SIG-M5 (cell line): Measurements from ENCODE around the gene LSAMP.
"Not testable (repeated sequence)": the region's sequence is repeated elsewhere in the genome, so short reads cannot be mapped to it uniquely, and the experiment has no call there.

Experiments used
- DNase-seq: peaks from one replicate; lab custom pipeline; 2025; lab: John Stamatoyannopoulos, UW

The LSAMP gene

DNA sequence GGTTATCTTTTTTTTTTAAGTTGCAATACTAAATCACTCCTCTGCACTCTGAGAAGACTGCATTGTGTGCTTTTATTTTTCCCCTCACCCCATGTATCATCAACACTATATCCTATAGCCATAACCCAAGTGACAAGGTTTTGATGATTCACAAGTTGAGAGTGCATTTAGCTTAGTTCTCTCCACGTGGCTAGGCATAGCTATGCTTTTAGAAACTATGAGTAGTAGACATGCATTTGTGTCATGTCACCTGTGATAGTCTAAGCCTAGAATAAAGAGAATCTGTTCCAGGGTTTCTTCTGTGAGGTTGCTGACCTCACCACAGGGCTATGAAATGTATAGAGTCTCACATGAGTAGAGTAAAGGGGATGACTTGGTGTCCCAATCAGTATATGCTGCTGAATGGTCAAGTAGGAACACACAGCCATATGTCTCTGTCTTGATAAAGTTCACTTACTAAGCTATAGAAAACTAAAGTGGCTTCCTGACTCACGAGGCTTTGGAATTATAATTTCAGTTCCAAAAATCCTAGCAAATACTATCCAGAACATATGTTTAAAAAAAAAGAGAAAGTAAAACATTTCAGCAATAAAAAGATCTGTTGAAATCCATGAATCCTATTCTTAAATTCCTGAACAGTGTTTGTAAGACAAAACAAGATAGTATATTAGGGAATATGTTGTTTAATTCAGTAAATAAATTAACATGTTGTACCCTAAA, 206.3 kb downstream of the LSAMP start:
- no peak for DNase-seq

DNA sequence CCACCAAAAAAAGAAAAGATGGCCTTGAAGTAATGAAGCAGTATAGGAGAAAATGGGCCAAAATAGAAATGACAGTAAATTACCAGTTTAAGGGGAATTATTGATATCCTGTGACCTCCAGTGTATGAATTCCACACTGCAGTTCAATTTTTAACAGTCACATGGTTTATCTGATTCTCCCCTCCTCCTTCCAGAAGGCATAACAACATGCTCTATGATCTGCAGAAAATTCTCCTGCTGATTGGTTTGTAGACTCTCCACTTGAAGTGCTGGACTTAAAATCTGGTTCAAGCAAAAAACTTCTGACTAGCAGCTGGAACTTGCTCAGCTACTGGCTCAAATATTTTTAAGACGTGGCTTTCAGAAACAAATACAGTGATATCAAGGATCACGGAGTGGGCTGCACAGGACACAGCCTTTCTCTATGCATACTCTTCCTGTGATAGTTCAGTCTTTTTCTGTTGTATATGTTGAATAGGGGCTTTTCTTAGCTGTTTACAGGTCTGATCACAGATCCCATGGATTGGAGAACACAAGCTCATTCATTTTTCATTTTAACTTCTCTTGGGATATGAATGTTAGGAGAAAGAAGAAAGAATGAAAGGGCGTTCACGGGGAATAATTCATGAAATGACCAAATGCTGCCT, 211.5 kb downstream of the LSAMP start:
- no peak for DNase-seq

DNA sequence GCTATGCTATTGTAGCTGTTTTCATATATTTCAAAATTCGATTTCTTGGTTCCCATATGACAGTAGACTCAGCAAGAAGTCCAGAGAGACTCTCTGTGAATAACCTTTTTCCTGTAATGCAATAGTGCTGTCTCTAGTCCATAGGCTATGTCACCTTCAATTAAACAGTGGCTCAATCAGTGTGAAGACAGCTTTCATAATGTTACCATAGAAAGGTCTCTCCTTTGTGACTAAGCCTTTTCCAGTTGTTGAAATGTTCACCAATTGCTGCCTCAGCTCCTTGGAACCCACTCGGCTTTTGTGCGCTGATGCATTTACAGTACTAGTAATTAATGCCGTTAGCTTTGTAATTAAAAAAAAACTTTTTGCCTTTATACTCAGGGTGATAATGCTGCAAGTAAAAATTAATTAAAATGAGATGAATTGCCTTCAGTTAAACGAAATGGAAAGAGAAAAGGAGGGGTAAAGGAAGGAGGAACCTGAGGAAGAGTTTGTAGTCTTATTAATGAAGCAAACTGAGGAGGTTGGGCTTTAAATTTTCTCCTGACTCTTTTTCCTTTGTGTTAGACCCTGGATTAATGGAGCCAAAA, 214.8 kb downstream of the LSAMP start:
- no peak for DNase-seq

DNA sequence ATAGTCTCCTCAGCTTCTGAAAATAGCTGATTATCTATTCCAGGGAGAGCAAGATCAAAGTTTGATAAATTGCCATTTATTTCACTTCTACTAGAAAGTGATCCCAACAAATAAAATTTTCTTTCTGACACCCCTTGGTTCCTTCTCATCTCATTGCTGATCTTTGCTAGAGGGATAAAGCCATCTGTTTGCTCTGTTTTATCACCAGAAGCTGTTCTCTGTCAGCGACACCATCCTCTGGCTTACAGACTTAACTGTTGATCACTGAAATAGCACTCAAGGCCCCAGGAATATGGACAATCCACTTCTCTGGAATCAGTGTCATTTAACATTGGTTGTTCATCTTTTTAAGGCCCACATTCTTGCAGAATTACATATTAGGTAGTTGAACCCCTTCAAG, 219.0 kb downstream of the LSAMP start:
- DNase-seq = no peak

DNA sequence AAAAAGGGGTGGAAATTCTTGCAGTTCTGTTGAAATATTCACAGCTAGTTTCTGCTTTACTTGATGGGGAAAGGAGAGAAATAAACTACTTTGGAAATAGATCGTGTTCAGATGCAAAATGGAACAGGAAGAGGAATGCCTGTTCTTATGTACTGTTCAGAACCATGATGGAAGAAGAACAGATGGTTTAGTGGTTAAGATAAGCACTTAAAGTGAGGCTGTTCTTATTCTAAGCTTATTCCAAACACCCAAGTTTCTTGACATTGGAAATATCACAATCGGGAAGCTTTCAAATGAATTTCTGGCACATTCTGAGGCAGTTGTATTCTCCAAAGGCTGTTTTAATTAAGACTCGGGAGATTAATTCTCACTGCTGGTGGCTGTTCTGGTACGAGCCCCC, 228.5 kb downstream of the LSAMP start:
- no peak for DNase-seq

DNA sequence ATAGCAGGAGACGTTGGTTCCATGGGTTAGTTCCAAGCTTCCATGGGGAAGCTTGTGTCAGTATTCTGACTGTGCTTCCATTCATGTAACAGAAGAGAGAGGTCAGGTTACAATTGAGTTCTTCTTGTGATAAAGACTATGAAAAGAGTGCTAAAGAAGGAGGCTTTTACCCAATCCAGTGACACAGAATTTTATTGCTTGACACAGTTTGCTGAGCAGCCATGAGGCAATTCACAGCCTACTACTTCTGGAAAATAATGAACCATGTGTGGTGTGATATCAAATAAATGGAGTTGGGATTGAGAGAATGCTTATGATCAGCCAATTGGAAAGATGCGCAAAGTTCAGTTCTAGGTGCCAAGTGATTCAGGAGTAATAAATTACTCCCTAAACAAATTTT, 233.4 kb downstream of the LSAMP start:
- no peak for DNase-seq

DNA sequence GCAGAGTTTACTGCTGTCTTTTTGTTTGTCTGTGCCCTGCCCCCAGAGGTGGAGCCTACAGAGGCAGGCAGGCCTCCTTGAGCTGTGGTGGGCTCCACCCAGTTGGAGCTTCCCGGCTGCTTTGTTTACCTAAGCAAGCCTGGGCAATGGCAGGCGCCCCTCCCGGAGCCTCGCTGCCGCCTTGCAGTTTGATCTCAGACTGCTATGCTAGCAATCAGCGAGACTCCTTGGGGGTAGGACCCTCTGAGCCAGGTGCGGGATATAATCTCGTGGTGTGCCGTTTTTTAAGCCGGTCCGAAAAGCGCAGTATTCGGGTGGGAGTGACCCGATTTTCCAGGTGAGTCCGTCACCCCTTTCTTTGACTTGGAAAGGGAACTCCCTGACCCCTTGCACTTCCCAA, 236.5 kb downstream of the LSAMP start:
- DNase-seq = not testable (repeated sequence)

DNA sequence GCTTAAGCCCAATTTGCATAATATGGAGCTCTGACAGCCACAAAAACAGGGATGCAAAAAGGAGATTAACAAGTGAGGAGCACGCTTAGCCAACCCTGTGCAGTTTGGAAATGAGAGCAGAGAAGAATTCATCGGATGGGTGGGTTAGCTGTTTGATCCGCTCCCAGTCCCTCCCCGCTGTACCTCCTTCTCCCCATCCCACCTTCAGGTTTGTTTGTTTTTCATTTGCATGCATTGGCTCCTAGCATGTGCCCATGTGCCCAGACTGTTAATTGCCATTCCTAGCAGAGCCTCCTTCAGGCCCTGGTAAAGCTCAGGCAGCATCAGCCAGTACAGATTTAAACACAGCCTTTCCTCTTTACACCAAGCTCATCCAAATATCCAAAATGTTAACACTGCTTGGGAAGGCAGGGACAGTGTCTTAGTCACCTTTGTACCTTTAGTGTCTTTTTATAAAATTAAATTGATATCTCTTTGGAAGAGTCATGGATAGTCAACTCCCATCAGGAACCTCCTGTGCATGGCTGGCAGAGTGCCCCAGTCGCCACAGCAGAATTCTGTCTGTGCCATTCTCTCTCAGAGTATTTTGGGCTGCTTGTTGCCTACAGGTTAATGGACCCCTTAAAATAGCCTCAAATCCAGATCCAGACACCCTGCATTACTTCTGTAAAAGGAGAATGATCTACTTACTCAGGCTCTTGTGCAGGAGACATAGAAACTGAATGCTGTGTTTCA, 244.2 kb downstream of the LSAMP start:
- DNase-seq = no peak

DNA sequence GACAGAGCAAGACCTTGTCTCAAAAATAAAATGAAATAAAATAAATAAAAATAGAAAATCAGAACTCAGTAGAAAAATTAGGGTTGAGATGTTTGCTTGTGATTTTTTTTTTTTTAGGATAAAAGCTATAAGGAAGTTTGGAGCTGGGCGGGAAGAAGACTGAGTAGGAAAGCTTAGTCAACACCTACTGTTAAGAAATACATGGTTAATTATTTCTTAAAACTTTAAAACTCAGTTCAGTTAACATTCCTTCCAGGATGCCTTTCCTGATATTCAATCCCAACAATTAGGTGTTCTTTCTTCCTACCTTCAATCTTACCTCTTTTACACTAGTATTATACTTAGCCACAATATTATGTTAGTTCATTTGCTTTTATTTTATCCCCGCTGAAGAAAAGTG, 246.2 kb downstream of the LSAMP start:
- no peak for DNase-seq

DNA sequence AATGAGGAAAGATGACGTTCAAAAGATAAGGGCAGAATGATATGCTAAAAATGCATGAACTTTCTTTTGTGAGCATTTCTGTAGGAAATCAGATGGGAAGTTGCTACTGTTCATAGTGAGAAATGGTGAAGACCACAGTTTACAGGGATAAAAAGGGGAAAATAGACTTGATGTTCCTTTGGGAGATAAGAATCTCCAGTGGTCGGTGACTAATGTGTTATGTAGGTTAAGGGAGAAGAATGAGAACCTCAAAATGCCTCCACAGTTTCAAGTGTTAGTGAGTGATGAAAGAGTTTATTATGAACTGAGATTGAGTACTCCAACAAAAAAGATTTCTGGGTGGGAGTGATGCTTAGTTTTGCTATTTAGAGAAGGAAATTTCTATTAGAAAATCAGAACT, 247.2 kb downstream of the LSAMP start:
- DNase-seq = no peak

DNA sequence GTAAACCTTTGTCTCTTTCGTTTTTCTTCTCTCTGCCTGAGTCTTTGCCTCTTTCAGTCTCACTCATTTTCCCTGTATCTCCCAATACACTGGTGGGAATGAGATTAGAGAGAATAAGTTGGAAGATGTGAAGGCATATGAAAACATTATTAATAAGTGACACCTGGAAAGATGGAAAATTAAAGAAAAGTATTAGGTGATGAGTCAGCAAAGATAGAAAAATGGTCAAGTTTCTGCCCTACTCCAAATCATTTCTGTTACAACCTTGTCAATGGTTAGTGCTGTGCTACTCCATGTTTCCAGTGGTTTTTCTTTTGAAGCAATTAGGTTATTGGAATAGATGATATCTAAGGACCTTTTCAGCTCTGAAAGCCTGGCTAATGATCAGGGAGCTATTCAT, 252.8 kb downstream of the LSAMP start:
- no peak for DNase-seq

DNA sequence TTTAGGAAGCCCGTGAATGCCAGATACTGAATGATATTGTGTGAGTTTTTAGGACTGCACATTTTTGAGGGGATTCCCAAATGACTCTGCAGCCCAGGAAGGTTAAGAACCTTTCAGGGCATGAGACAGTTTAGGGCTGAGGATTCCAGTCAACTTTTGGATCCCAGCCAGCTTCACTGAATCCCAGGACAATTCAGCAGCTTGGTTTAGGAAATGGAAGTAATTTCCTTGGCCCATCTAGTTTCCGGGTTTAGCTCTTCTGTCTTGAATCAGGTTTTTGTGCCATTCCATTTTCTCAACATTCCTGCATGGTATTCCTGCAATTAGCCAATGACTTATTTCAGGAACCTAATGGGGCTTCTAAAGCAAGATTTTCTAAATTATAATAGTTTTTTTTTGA, 253.9 kb downstream of the LSAMP start:
- no peak for DNase-seq

DNA sequence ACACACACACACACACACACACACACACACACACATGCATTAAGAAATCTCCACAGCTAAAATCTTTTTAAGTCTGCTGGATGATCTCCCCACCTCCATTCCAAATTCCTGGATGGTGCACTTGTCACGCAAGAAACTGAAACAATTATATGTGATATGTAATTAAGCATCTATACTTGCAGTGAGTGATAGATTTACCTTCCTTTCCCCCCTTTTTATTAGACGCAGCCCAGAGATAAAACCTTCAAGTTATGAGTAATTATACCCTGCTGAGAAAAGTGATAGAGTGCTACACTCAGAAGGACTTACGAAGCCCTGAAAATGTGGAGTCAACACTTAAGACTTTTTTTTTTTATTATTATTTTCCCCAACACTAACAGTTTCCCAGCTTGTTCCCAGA, 255.2 kb downstream of the LSAMP start:
- no peak for DNase-seq

DNA sequence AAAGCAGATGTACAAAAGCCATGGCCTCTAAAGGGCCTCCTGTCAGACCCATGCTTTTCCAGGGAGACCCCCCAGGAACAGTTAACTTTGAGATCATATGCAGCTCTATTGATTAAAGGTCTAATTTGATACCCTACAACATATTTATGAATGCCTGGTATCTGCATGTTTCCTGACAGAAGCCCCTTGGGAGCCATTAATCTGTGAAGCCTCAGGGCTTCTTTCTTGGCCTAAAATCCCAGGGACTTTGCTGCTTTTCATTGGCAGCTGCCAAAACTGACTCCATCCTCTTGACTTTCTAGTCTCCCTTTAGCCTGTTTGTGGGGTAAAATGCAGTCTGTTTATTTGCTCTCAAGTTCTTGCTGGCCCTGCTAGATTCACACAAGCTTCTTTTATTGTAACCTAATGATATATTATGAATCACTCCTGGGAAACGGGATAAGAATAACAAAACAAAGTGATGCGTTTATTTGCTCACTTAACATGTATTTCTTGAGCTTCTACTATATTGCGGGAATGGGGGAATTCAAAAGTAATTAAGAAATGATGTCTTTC, 257.0 kb downstream of the LSAMP start:
- DNase-seq = no peak

DNA sequence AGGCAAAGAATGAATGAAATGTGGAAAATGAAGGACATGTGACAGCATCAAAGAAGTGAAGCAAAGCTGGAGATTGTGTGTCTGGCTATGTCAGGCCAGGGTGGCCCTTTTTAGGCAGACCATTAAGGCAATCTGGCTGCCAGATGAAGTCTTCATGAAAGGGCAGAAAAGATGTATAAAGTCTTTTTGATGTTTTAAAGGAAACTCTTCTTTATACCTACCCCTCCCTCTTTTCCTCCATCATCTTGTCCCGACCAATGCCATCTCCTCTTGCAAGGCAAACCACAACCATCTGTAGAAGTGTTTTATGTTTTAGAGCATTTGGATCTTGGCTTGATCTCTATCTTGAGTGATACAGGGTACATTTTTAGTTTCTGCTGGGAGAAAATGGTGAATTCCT, 259.2 kb downstream of the LSAMP start:
- no peak for DNase-seq

DNA sequence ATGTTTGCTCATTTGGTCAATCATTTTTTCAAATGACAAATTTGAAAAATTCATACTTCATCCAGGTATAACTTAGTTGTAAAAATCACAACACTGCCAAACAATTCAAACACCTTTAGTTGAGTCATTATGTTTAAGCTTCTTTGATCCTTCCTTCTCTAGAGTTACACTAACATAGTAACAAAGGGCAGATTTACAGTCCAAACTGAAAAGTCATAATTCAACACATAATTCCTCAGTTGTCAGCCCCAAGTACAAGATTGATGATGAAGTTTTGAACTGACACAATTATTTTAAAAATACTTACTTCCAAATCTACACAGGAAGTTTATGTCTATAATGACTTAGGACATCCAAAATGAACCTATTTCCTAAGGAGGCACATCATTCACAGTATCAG, 264.1 kb downstream of the LSAMP start:
- DNase-seq = no peak

DNA sequence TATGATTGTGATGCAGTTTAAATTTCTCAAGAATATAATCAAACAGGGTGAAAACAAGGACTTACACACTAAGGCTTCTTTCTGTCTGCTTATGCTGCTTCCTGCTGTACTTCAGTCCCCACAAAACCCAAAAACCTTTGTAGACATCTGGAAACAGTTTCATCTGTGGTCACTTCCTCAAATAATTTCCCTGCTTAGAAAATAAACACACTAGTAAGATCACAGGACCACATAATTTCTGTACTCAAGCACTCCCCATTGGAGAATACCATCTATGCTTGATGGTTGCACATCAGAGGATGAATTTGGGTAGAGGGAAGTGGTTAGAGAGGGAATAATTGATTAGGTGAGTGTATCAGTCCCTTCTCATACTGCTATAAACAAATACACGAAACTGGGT, 266.2 kb downstream of the LSAMP start:
- no peak for DNase-seq

DNA sequence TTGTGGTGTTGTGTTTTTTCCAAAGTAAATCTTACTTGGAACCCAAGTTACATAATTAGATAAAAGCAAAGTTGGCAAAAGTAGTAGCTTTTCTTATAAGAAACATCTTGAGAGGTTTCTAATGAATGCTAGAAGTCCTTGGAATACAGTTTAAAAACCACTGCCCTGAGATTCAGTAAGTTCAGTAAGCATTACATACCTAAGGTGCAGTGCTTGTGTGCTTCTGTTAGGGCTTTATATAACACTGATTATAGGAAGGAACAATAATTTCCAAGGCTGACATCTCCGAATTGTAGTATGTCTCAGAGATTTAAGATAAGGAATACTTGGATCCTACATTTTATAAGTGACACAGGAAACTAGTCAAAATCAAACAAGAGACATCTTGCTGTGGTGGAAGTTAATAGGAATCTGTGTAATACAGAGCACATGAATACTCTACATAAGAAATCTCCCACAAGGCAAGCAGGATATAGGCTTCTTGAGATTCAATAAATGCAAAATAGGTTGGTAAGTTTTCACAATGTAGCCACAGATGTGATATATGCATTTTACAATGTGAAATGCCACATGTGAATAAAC, 268.2 kb downstream of the LSAMP start:
- DNase-seq = no peak

DNA sequence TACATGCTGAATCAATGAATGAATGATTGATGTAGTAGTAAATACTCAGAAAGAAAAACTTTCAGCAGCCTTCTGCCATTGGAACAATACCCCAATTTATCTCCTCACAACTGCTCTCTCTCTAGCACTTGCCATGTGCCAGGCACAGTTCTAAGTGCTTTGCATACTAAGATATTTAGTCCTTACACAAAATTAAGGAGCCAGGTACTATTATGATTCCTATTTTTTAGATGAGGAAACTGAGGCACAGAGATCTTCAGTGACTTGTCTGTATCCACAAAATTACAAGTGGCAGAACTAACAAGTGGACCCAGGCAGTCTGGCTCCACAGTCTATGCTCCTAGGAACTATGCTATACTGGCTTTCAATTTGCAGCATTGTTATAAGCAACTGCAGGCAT, 279.2 kb downstream of the LSAMP start:
- DNase-seq = no peak

DNA sequence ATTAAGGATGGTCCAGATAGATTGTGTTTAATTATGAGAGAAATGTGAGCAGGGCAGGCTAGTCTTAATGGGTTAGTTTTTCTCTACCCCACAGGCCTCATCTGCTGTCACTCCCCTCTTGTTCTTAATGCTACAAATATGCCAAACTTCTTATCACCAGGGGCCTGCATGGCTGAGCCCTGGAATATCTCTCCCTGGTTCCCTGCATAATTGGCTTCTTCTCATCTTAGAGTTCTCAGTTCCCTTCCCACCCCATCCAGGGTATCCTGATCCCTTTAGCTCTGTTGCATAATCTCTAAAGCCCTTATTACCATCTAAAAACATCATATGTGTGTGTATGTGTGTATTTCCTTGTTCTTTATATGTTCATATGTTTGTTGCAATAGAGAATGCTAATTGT, 279.6 kb downstream of the LSAMP start:
- DNase-seq = no peak

DNA sequence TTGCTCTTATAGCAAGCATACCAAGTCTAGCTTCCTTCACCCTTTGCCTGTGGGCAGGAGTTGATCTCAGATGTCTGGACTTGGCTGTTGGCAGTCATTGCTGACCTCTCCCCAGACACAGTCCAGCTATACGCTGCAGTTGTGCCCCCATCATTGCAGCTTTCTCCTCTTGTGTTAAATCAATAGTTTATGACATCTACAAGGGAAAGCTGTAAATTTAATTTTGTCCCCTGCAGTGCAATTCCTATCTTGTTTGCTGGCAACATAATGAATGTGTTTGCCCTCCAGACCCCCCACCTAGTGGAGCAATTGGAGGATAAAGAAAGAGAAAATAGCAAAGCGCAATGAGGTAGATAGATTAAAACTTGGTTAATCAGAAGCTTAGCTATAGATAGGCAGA, 280.2 kb downstream of the LSAMP start:
- no peak for DNase-seq

DNA sequence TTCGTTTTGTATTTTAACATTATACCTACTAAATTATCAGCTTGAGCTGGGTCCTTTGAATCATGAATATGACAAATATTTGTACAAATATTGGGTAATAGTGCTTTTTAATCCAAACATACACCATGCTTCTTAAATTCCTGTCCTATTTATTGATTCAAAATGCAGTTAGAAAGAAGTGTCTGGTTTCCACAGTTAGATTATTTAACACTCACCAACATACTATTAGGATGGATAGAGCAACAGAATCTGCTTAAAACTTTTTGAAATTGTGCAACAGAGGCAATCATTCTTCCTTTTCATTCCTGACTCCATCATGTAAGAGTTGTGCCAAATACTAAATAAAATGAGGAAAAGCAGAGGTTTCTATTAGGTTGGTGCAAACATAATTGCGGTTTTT, 281.2 kb downstream of the LSAMP start:
- no peak for DNase-seq
